SK-N-SH (cell line): ENCODE measurements around the gene FBXL12.

ENCODE experiments used
- EZH2phosphoT487 ChIP-seq: fragments of 200-600 bp; sonication (generic); IDR thresholded peaks from 2 replicates; pipeline ENCODE4 v1.6.1; 2017; ENCODE audit warnings: low read depth, mixed run types, mild to moderate bottlenecking, antibody characterized with exemption, moderate library complexity, borderline replicate concordance
- JUND ChIP-seq: IDR thresholded peaks from 2 replicates; pipeline ENCODE4 v1.4.0; 2012
- TF ChIP-seq, protein P1 (sequence below): fragments of 150-350 bp; IDR thresholded peaks from 2 replicates; pipeline ENCODE4 v1.6.1; 2016; ENCODE audit warnings: mild to moderate bottlenecking, low read depth, low read length
- TF ChIP-seq, protein P2 (sequence below): fragments of 200-600 bp; sonication (generic); IDR thresholded peaks from 2 replicates; pipeline ENCODE4 v1.6.1; 2017; ENCODE audit warnings: antibody characterized with exemption, mild to moderate bottlenecking, moderate library complexity
- TF ChIP-seq, protein P3 (sequence below): IDR thresholded peaks from 2 replicates; pipeline ENCODE4 v1.4.0; 2012; ENCODE audit warnings: low read depth, borderline replicate concordance

DNA sequence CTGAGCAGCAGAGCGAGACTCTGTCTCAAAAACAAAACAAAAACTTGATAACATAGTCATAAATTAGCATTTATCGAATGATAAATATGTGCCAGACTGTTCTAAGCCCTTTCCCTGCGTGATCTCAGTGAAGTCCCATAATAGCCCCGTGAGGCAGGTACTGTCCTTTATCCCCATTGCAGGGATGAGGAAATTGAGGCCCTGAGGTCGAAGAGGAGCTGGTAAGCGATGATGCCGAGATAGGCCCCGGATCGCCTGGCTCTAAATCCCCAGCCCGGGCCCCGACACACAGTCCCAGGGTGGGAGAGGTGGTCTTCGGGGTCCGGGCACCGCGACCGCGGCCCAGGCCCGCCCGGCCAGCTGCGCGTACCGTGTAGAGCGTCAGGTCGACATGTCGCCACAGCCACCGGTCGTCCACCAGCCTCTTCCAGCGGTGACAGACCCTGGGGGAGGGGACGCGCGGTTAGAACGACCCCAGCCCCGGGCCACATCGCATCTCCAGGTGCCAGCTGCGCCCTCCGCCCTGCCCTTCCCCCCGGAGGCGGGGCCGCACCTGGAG lies 625 bp downstream of the FBXL12 start:
- TF ChIP-seq, protein P1, sequence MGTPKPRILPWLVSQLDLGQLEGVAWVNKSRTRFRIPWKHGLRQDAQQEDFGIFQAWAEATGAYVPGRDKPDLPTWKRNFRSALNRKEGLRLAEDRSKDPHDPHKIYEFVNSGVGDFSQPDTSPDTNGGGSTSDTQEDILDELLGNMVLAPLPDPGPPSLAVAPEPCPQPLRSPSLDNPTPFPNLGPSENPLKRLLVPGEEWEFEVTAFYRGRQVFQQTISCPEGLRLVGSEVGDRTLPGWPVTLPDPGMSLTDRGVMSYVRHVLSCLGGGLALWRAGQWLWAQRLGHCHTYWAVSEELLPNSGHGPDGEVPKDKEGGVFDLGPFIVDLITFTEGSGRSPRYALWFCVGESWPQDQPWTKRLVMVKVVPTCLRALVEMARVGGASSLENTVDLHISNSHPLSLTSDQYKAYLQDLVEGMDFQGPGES = no peak
- TF ChIP-seq, protein P2, sequence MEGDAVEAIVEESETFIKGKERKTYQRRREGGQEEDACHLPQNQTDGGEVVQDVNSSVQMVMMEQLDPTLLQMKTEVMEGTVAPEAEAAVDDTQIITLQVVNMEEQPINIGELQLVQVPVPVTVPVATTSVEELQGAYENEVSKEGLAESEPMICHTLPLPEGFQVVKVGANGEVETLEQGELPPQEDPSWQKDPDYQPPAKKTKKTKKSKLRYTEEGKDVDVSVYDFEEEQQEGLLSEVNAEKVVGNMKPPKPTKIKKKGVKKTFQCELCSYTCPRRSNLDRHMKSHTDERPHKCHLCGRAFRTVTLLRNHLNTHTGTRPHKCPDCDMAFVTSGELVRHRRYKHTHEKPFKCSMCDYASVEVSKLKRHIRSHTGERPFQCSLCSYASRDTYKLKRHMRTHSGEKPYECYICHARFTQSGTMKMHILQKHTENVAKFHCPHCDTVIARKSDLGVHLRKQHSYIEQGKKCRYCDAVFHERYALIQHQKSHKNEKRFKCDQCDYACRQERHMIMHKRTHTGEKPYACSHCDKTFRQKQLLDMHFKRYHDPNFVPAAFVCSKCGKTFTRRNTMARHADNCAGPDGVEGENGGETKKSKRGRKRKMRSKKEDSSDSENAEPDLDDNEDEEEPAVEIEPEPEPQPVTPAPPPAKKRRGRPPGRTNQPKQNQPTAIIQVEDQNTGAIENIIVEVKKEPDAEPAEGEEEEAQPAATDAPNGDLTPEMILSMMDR = no peak
- TF ChIP-seq EZH2phosphoT487 (no peak), JUND (no peak)
- TF ChIP-seq, protein P3, sequence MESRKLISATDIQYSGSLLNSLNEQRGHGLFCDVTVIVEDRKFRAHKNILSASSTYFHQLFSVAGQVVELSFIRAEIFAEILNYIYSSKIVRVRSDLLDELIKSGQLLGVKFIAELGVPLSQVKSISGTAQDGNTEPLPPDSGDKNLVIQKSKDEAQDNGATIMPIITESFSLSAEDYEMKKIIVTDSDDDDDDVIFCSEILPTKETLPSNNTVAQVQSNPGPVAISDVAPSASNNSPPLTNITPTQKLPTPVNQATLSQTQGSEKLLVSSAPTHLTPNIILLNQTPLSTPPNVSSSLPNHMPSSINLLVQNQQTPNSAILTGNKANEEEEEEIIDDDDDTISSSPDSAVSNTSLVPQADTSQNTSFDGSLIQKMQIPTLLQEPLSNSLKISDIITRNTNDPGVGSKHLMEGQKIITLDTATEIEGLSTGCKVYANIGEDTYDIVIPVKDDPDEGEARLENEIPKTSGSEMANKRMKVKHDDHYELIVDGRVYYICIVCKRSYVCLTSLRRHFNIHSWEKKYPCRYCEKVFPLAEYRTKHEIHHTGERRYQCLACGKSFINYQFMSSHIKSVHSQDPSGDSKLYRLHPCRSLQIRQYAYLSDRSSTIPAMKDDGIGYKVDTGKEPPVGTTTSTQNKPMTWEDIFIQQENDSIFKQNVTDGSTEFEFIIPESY = no peak
